HepG2 (cell line): ENCODE results near the gene IL16. TPM values are rescaled to one million over a fixed set of nuclear protein-coding genes. Genes with fewer than 3 reads are reported as not detected.

Experiments
- ATAC-seq: fragments of 200-7000 bp; cut with Tn5 transposase; 3 replicates; pipeline ENCODE4 v1.9.1; 2020; ENCODE audit warnings: mild to moderate bottlenecking, moderate library complexity
- BruUV-seq: library from RNA; stranded (reverse); fragments of 400-500 nt; replicated peaks from 2 replicates; lab custom pipeline; 2021; lab: Mats Ljungman, UMichigan
- CTCF ChIA-PET: fragments of 300-600 bp; formaldehyde crosslinking; extraction: SDS; loops from one replicate; lab custom pipeline; 2021; ENCODE audit warnings: low total read pairs, inconsistent platforms, low intra/inter-chr PET ratio; lab: Yijun Ruan, JAX
- POLR2A ChIA-PET: fragments of 350-600 bp; sonication (Branson Sonifier 250); formaldehyde crosslinking; loops from one replicate; lab custom pipeline; 2020; ENCODE audit warnings: antibody characterized with exemption, inconsistent platforms; lab: Yijun Ruan, JAX
- DNase-seq: peaks from one replicate; pipeline ENCODE4 v3.0.0-alpha.2; 2015; ENCODE audit warnings: low spot score
- FAIRE-seq: peaks from 3 replicates; lab custom pipeline; 2011; peaks lifted over from hg19 to GRCh38; lab: Jason Lieb, UNC
- H2AFZ ChIP-seq: one replicate; pipeline ENCODE4 v1.6.1; 2011; ENCODE audit warnings: low read length, inconsistent platforms
- H3K27ac ChIP-seq: fragments of 300-600 bp; 3 replicates; pipeline ENCODE4 v1.8.0; 2011; ENCODE audit warnings: mixed run types, mild to moderate bottlenecking, mixed read lengths, low read length, inconsistent platforms; ENCODE audit not compliant: insufficient read depth; ENCODE audit errors: extremely low read length
- H3K27me3 ChIP-seq, 2 experiments: fragments of 200-600 bp in 1 of 2; 2 replicates in 1 of 2; 3 replicates in 1 of 2; pipeline versions ENCODE4 v1.6.0 to v1.8.0; 2011; ENCODE audit warnings: low read length in 2 of 2, mild to moderate bottlenecking in 2 of 2, moderate library complexity in 2 of 2, inconsistent platforms in 1 of 2; ENCODE audit not compliant: insufficient read depth in 2 of 2, control insufficient read depth in 1 of 2
- H3K36me3 ChIP-seq, 2 experiments: fragments of 200-600 bp in 1 of 2; replicated peaks in 1 of 2; 2 replicates in 1 of 2; 3 replicates in 1 of 2; pipeline versions ENCODE4 v1.5.1 to v1.8.0; 2011; ENCODE audit warnings: low read length in 2 of 2, inconsistent platforms in 1 of 2; ENCODE audit not compliant: insufficient read depth in 2 of 2, control insufficient read depth in 1 of 2
- H3K4me1 ChIP-seq: 2 replicates; pipeline ENCODE4 v1.5.1; 2012; ENCODE audit warnings: low read length, inconsistent platforms; ENCODE audit not compliant: insufficient read depth
- H3K4me2 ChIP-seq: 2 replicates; pipeline ENCODE4 v1.6.0; 2011; ENCODE audit warnings: low read depth, low read length, inconsistent platforms
- H3K4me3 ChIP-seq, 3 experiments: fragments of 200-600 bp in 1 of 3; sonication (generic), shearing (Covaris generic) in 1 of 3; replicated peaks in 1 of 3; 2 replicates each; pipeline ENCODE4 v1.5.1; 2011 to 2016; ENCODE audit warnings: low read length in 3 of 3, inconsistent platforms in 2 of 3, low read depth in 2 of 3, mild to moderate bottlenecking in 2 of 3, control low read depth in 1 of 3, mixed read lengths in 1 of 3; ENCODE audit not compliant: insufficient read depth in 1 of 3
- H3K79me2 ChIP-seq: one replicate; pipeline ENCODE4 v1.6.1; 2011; ENCODE audit warnings: low read length, inconsistent platforms; ENCODE audit not compliant: insufficient read depth
- H3K9ac ChIP-seq: 2 replicates; pipeline ENCODE4 v1.6.0; 2011; ENCODE audit warnings: mild to moderate bottlenecking, low read depth, low read length, inconsistent platforms; ENCODE audit not compliant: insufficient read depth
- H3K9me3 ChIP-seq: 2 replicates; pipeline ENCODE4 v1.5.1; 2012; ENCODE audit warnings: mild to moderate bottlenecking, low read length
- H4K20me1 ChIP-seq: 2 replicates; pipeline ENCODE4 v1.6.0; 2011; ENCODE audit warnings: inconsistent platforms, mild to moderate bottlenecking, low read length, moderate library complexity; ENCODE audit not compliant: insufficient read depth
- FOXM1 ChIP-seq: sonication (generic); formaldehyde crosslinking; IDR thresholded peaks from 2 replicates; pipeline ENCODE4 v1.5.0; 2020; ENCODE audit warnings: missing genetic modification reagents
- GTF2F1 ChIP-seq: fragments of 150-350 bp; IDR thresholded peaks from 2 replicates; pipeline ENCODE4 v1.6.1; 2014; ENCODE audit warnings: low read length
- MYNN ChIP-seq: sonication (generic); formaldehyde crosslinking; IDR thresholded peaks from 2 replicates; pipeline ENCODE4 v1.4.0; 2020; ENCODE audit warnings: mild to moderate bottlenecking, low read depth, missing genetic modification reagents
- MZF1 ChIP-seq: sonication (generic); formaldehyde crosslinking; IDR thresholded peaks from 2 replicates; pipeline ENCODE4 v1.8.1; 2023; ENCODE audit warnings: mild to moderate bottlenecking, missing genetic modification reagents, borderline replicate concordance
- NRL ChIP-seq: sonication (generic); formaldehyde crosslinking; IDR thresholded peaks from 2 replicates; pipeline ENCODE4 v1.5.0; 2020; ENCODE audit warnings: missing genetic modification reagents, mild to moderate bottlenecking, moderate library complexity, borderline replicate concordance
- ZBTB3 ChIP-seq: sonication (generic); formaldehyde crosslinking; IDR thresholded peaks from 2 replicates; pipeline ENCODE4 v1.4.0; 2020; ENCODE audit warnings: low read depth, mild to moderate bottlenecking, moderate library complexity, missing genetic modification reagents, borderline replicate concordance
- ZFP82 ChIP-seq: sonication (generic); formaldehyde crosslinking; IDR thresholded peaks from 2 replicates; pipeline ENCODE4 v1.5.1; 2020; ENCODE audit warnings: mild to moderate bottlenecking, missing genetic modification reagents, borderline replicate concordance
- ZNF101 ChIP-seq: sonication (generic); formaldehyde crosslinking; IDR thresholded peaks from 2 replicates; pipeline ENCODE4 v1.4.0; 2020; ENCODE audit warnings: mild to moderate bottlenecking, low read depth, missing genetic modification reagents, borderline replicate concordance
- ZNF235 ChIP-seq: sonication (generic); formaldehyde crosslinking; IDR thresholded peaks from 2 replicates; pipeline ENCODE4 v1.8.1; 2023; ENCODE audit warnings: mild to moderate bottlenecking, missing genetic modification reagents, borderline replicate concordance
- ZNF260 ChIP-seq: sonication (generic); formaldehyde crosslinking; IDR thresholded peaks from 2 replicates; pipeline ENCODE4 v1.4.0; 2020; ENCODE audit warnings: missing genetic modification reagents, low read depth, mild to moderate bottlenecking, borderline replicate concordance
- ZNF367 ChIP-seq: sonication (generic); formaldehyde crosslinking; IDR thresholded peaks from 2 replicates; pipeline ENCODE4 v1.4.0; 2020; ENCODE audit warnings: missing genetic modification reagents, borderline replicate concordance
- ZNF629 ChIP-seq: sonication (generic); formaldehyde crosslinking; conservative IDR thresholded peaks from 2 replicates; pipeline ENCODE4 v1.5.0; 2020; ENCODE audit warnings: missing genetic modification reagents
- WGBS: methylation state at CpG from one replicate; pipeline ENCODE4 v1.1.6; 2017; ENCODE audit warnings: low lambda C conversion rate; 5-methylcytosine and 5-hydroxymethylcytosine counted together
- in situ Hi-C: cut with HindIII; loops from 2 replicates; pipeline ENCODE4 v1.10.0; 2017; ENCODE audit warnings: low pct_unique_long_range_greater_than_20kb; ENCODE audit not compliant: extremely low pct_ligation_motif_present
- intact Hi-C: fragments of 100-400 bp; cut with micrococcal nuclease; formaldehyde crosslinking; loops from one replicate; pipeline ENCODE4 v1.10.0; 2022; ENCODE audit not compliant: unreplicated experiment
- polyA plus RNA-seq, 8 experiments: library from polyadenylated mRNA; depleted of rRNA in 3 of 8; stranded (reverse) in 7 of 8; unstranded in 1 of 8; fragments of >200 nt; fragmentation: Illumina TruSeq in 4 of 8; extraction: Trizol in 4 of 8; gene quantifications; 2 replicates each; pipeline versions ENCODE4 v1.2.1 to v1.2.3, GENCODE V29; 2011 to 2016; ENCODE audit warnings: low read depth in 4 of 8, missing spikeins in 1 of 8, mixed read lengths in 1 of 8; ENCODE audit not compliant: insufficient read depth in 1 of 8
- total RNA-seq, 5 experiments: library from RNA; depleted of rRNA; stranded (reverse); fragments of >200 nt; fragmentation: Illumina TruSeq; extraction: Trizol; gene quantifications; 2 replicates each; pipeline ENCODE4 v1.2.3, GENCODE V29; 2016; ENCODE audit warnings: low read depth in 1 of 5

The IL16 gene
- total and polyA plus RNA-seq, 2 of the 13 experiments (the other 11 are each of a cell fraction or from before 2014, with no cell fraction given) = 0.03 TPM; not detected in 1

GRCh38 chr15:81298611-81299010, 101.9 kb downstream of the IL16 start:
- ChIA-PET CTCF (no interaction called here), POLR2A (no interaction called here)
- no peak overlapping the region for H2AFZ ChIP-seq
- no peaks in the 10 kb centered on the region for H3K79me2 ChIP-seq
- H3K4me1 ChIP-seq = no peaks in the 10 kb centered on the region
- no peak overlapping the region for H3K4me3 ChIP-seq
- no peak overlapping the region for H3K27ac ChIP-seq
- no peaks in the 10 kb centered on the region for H4K20me1 ChIP-seq
- DNase-seq = no peak
- in situ Hi-C loops (no loop called here), intact Hi-C loops (no loop called here)
- no peaks in the 10 kb centered on the region for H3K9me3 ChIP-seq
- TF ChIP-seq ZNF260 (CRISPR knock-in tag) (no peak), MYNN (no peak), ZBTB3 (CRISPR knock-in tag) (no peak), ZFP82 (no peak), MZF1 (no peak), FOXM1 (no peak), ZNF367 (no peak), ZNF629 (CRISPR knock-in tag) (no peak), ZNF101 (CRISPR knock-in tag) (no peak), GTF2F1 (no peak), ZNF235 (no peak), NRL (CRISPR knock-in tag) (no peak)
- no peak for FAIRE-seq
- peaks cover 0 to 25% of the 10 kb centered on the region in 2 experiments; a peak in 2 of 5 replicates for H3K27me3 ChIP-seq
- no peak overlapping the region for H3K4me2 ChIP-seq
- no peaks in the 10 kb centered on the region for H3K36me3 ChIP-seq
- WGBS = 4% methylated on average over 6 of the region's 6 CpGs
- no TSS peak for BruUV-seq
- no peak overlapping the region for H3K9ac ChIP-seq
- no peak for ATAC-seq
